ENCODE data around the gene MVD. TPM values are rescaled to one million over a fixed set of nuclear protein-coding genes. Genes with fewer than 3 reads are reported as not detected.

MVD gene
- total and polyA plus RNA-seq, 2 donors (not counting 1 experiment from before 2014, with no cell fraction given), result 35.9 to 204 TPM

DNA sequence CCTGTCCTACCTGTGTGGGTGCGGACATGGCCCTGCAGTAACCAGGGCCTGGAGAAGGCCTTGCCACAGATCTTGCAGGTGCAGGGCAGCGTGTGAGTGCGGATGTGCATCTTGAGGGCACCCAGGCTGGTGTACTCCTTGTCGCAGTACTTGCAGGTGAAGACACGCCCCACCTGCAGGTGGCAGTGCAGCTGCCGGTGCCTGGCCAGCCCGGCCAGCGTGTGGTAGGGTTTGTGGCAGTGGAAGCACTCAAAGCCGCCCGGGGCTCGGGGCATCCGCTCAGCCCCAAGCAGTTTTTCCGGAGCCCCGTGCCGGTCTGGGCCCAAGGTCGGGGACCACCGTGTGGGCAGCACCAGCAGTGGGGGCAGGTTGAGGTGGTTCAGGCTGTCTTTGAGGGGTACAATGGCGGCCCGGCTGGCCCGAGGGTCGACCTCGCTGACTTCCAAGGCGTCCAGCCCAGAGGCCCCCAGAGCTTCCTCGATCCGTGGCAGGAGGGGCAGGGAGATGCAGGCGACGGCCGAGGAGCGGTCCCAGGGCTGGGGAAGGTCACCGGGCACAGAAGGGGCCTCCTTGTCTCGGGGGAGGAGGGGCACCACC is 18.3 kb upstream of the MVD start:
- TF ChIP-seq, protein P1, sequence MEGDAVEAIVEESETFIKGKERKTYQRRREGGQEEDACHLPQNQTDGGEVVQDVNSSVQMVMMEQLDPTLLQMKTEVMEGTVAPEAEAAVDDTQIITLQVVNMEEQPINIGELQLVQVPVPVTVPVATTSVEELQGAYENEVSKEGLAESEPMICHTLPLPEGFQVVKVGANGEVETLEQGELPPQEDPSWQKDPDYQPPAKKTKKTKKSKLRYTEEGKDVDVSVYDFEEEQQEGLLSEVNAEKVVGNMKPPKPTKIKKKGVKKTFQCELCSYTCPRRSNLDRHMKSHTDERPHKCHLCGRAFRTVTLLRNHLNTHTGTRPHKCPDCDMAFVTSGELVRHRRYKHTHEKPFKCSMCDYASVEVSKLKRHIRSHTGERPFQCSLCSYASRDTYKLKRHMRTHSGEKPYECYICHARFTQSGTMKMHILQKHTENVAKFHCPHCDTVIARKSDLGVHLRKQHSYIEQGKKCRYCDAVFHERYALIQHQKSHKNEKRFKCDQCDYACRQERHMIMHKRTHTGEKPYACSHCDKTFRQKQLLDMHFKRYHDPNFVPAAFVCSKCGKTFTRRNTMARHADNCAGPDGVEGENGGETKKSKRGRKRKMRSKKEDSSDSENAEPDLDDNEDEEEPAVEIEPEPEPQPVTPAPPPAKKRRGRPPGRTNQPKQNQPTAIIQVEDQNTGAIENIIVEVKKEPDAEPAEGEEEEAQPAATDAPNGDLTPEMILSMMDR (conservative IDR thresholded peaks at IDR 0.05 in 1 of 2, IDR thresholded peaks at IDR 0.05 in 1 of 2; ENCODE audit: low read depth in 1 of 2, low read length in 2 of 2), result no peak
- TF ChIP-seq EZH2 (IDR thresholded peaks at IDR 0.05; ENCODE audit: low read length, missing control alignments), result no peak
- no peaks in the 10 kb centered on the region for H3K79me2 ChIP-seq (ENCODE audit: control insufficient read depth, insufficient read depth, low read length)
- no peaks in the 10 kb centered on the region for H4K20me1 ChIP-seq (ENCODE audit: control insufficient read depth, extremely low read depth, insufficient read depth, low read length)
- H2AFZ ChIP-seq (ENCODE audit: low read length), result no peak overlapping the region
- no peak overlapping the region for H3K4me3 ChIP-seq (replicated peaks in 1 of 4; ENCODE audit: control extremely low read depth in 1 of 4, insufficient read depth in 1 of 4, low read depth in 3 of 4, low read length in 4 of 4)
- H3K9ac ChIP-seq (ENCODE audit: insufficient read depth, low read length), result no peak overlapping the region
- H3K27ac ChIP-seq (ENCODE audit: insufficient read depth, low read length), result no peak overlapping the region
- no peak for DNase-seq (ENCODE audit: low read depth in 2 of 2)
- peaks cover 8% of the 10 kb centered on the region for H3K4me1 ChIP-seq (ENCODE audit: control insufficient read depth, extremely low read depth, insufficient read depth, low read length)
- no peak overlapping the region for H3K4me2 ChIP-seq (ENCODE audit: extremely low read depth, insufficient read depth, low read length)
- H3K36me3 ChIP-seq (ENCODE audit: control insufficient read depth, insufficient read depth, low read length), result no peaks in the 10 kb centered on the region
- no peaks in the 10 kb centered on the region for H3K9me3 ChIP-seq (ENCODE audit: control insufficient read depth, insufficient read depth, low read depth, low read length)
- H3K27me3 ChIP-seq (ENCODE audit: control insufficient read depth, insufficient read depth, low read length), result peaks cover 4% of the 10 kb centered on the region

DNA sequence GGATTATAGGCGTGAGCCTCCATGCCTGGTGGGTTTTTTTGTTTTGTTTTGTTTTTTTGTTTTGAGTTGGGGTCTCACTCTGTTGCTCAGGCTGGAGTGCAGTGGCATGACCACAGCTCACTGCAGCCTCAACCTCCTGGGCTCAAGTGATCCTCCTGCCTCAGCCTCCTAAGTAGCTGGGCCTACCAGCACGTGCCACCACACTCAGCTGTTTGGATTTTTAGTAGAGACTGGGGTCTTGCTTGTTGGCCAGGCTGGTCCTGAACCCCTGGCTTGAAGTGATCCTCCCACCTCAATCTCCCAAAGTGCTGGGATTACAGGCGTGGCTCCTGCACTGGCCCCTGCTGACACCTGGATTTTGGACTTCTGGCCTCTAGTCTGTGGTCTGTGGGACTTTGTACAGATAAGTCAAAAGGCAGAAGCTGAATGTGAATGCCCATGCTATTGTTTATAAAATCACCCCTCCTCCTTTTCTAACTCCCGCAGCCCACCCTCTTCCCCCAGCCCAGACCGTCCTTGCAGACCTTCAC is 17.7 kb upstream of the MVD start:
- no peak for TF ChIP-seq EZH2 (IDR thresholded peaks at IDR 0.05; ENCODE audit: low read length, missing control alignments)
- TF ChIP-seq, protein P1 (conservative IDR thresholded peaks at IDR 0.05 in 1 of 2, IDR thresholded peaks at IDR 0.05 in 1 of 2; ENCODE audit: low read depth in 1 of 2, low read length in 2 of 2), result no peak
- H3K4me1 ChIP-seq (ENCODE audit: control insufficient read depth, extremely low read depth, insufficient read depth, low read length), result peaks cover 8% of the 10 kb centered on the region
- H3K79me2 ChIP-seq (ENCODE audit: control insufficient read depth, insufficient read depth, low read length), result no peaks in the 10 kb centered on the region
- no peak overlapping the region for H3K4me2 ChIP-seq (ENCODE audit: extremely low read depth, insufficient read depth, low read length)
- no peaks in the 10 kb centered on the region for H3K9me3 ChIP-seq (ENCODE audit: control insufficient read depth, insufficient read depth, low read depth, low read length)
- no peaks in the 10 kb centered on the region for H3K36me3 ChIP-seq (ENCODE audit: control insufficient read depth, insufficient read depth, low read length)
- no peak overlapping the region for H3K27ac ChIP-seq (ENCODE audit: insufficient read depth, low read length)
- H2AFZ ChIP-seq (ENCODE audit: low read length), result no peak overlapping the region
- no peak overlapping the region for H3K4me3 ChIP-seq (replicated peaks in 1 of 4; ENCODE audit: control extremely low read depth in 1 of 4, insufficient read depth in 1 of 4, low read depth in 3 of 4, low read length in 4 of 4)
- no peak for DNase-seq (ENCODE audit: low read depth in 2 of 2)
- H4K20me1 ChIP-seq (ENCODE audit: control insufficient read depth, extremely low read depth, insufficient read depth, low read length), result no peaks in the 10 kb centered on the region
- peaks cover 4% of the 10 kb centered on the region for H3K27me3 ChIP-seq (ENCODE audit: control insufficient read depth, insufficient read depth, low read length)
- no peak overlapping the region for H3K9ac ChIP-seq (ENCODE audit: insufficient read depth, low read length)

DNA sequence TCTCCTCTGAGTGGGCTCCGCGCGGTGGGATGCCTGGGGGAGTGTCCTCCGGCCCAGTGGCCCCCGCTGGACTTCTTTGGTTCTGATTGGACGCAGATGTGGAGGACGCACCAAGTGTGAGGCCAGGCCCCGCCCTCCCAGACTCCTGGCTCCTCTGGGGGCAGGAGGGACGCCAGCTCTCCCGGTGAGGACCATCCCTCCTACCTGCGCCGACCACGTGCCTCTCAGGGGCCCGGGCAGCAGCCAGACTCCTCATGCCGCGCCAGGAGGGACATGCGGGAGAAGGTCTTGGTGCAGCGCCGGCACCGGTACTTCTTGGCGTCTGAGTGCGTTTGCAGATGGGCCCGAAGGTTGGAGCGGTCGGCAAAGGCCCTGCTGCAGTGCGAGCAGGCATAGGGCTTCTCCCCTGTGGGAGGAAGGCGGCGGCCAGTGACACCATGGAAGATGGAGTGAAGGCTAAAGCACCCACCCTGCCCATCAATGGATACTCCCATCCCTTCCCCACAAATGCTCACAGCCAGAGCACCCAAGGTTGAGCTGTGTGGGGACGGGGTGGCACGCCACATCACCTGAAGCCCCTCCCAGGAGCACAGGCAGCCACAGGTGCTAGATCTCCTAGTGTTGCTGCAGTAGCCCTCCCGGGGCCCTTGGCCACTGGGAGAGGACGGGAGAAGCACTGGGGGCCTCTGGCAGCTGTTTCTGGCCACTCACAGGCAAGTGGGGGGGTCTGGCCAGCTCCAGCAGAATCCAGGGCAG is 15.5 kb upstream of the MVD start:
- Histone ChIP-seq H2AFZ (ENCODE audit: low read length) (no peak overlapping the region), H3K9ac (ENCODE audit: insufficient read depth, low read length) (no peak overlapping the region), H4K20me1 (ENCODE audit: control insufficient read depth, extremely low read depth, insufficient read depth, low read length) (no peaks in the 10 kb centered on the region), H3K4me1 (ENCODE audit: control insufficient read depth, extremely low read depth, insufficient read depth, low read length) (no peaks in the 10 kb centered on the region), H3K4me2 (ENCODE audit: extremely low read depth, insufficient read depth, low read length) (no peak overlapping the region), H3K4me3 (replicated peaks in 1 of 4; ENCODE audit: control extremely low read depth in 1 of 4, insufficient read depth in 1 of 4, low read depth in 3 of 4, low read length in 4 of 4) (no peak overlapping the region), H3K36me3 (ENCODE audit: control insufficient read depth, insufficient read depth, low read length) (no peaks in the 10 kb centered on the region), H3K27me3 (ENCODE audit: control insufficient read depth, insufficient read depth, low read length) (peaks cover 4% of the 10 kb centered on the region), H3K79me2 (ENCODE audit: control insufficient read depth, insufficient read depth, low read length) (no peaks in the 10 kb centered on the region), H3K27ac (ENCODE audit: insufficient read depth, low read length) (no peak overlapping the region), H3K9me3 (ENCODE audit: control insufficient read depth, insufficient read depth, low read depth, low read length) (no peaks in the 10 kb centered on the region)
- TF ChIP-seq EZH2 (IDR thresholded peaks at IDR 0.05; ENCODE audit: low read length, missing control alignments), result no peak
- TF ChIP-seq, protein P1 (conservative IDR thresholded peaks at IDR 0.05 in 1 of 2, IDR thresholded peaks at IDR 0.05 in 1 of 2; ENCODE audit: low read depth in 1 of 2, low read length in 2 of 2), result no peak
- DNase-seq (ENCODE audit: low read depth in 2 of 2), result no peak

Data from fibroblast of lung (primary cell).